Activated CD4-positive, CD25-positive, alpha-beta regulatory T cell treated with anti-CD3 and anti-CD28 coated beads, Interleukin-2, amount 50 U/mL, for 72 hours (primary cell): ENCODE measurements around the gene PIP5KL1.

ENCODE experiments used
- DNase-seq: peaks from one replicate; pipeline ENCODE4 v3.0.0; 2021

PIP5KL1 gene, protein sequence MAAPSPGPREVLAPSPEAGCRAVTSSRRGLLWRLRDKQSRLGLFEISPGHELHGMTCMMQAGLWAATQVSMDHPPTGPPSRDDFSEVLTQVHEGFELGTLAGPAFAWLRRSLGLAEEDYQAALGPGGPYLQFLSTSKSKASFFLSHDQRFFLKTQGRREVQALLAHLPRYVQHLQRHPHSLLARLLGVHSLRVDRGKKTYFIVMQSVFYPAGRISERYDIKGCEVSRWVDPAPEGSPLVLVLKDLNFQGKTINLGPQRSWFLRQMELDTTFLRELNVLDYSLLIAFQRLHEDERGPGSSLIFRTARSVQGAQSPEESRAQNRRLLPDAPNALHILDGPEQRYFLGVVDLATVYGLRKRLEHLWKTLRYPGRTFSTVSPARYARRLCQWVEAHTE

DNA sequence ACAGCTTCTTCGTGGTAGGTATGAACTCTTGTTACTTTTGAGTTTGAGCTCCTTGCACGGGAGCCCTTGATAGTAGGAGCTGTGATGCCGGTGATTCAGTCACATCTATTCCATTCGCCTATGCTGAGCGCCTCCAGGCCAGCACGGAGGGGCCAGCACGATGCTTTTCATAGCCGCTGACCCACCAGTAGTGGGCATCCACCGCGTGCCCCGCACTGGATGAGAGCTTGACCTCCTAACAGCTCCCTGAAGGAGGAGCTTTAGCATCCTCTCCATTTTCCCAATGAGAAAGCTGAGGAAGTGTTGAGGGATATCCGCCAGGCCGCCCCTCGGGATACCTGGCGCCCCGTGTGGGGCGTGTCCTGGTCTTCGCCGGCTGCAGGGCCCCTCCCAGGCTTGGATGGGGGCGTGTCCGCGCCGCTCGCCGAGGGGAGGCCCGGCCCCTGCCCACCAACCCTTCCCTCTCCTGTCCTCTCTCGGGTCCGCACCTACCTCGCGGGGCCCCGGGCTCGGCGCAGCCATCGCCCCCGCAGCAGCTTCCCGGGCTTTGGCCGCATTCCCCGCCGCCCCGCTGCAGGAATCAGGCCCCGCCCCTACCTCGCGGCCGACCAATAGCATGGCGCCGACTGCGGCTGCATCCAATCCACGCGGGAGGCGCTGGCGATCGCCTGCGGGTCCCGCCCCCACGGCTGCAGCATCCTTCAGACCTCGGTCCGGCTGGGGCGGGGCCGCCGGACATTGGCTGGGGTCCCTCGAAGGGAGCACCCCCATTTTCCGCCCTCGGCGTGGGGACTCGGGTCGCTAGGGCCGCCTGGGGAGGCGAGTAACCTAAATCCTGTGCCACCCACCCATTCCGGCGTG lies at the start of gene PIP5KL1:
Gene PIP5KL1 (minus strand): TSS at position 547 of the 861 bp plus-strand sequence. CDS start 25 bp downstream, at position 522.
- DNase-seq: peak; percentile 82

DNA sequence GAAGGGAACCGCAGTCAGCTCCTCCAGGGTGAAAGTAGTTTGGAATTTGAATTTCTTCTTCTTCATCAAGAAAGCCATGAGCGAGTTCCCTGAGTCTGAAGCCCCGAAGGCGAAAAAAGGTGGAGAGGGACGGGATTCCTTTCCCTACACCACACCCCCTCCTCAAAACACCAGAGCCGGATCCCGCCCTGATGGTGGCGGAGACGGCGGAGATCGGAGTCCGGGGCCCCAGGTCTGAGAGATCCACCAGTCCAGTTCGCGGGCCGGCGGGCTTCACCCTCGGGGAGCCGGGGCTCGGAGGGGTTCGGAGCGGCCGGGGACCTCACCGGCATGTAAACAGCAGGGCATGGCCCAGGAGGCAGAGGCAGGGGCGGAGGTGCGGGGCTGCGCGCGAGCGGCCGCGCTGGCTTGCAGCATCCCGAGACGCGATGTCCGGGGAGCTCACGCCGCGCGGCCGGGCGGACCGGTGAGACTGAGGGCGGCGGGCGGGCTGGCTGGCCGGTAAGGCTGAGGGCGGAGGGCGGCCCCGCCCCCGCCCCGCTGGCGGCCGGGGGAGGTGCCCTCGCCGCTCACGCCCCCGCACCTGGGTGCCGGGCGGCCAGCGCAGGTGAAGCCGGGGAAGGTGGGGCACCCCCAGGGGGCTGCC lies 49.6 kb upstream of the PIP5KL1 start:
- no peak for DNase-seq

DNA sequence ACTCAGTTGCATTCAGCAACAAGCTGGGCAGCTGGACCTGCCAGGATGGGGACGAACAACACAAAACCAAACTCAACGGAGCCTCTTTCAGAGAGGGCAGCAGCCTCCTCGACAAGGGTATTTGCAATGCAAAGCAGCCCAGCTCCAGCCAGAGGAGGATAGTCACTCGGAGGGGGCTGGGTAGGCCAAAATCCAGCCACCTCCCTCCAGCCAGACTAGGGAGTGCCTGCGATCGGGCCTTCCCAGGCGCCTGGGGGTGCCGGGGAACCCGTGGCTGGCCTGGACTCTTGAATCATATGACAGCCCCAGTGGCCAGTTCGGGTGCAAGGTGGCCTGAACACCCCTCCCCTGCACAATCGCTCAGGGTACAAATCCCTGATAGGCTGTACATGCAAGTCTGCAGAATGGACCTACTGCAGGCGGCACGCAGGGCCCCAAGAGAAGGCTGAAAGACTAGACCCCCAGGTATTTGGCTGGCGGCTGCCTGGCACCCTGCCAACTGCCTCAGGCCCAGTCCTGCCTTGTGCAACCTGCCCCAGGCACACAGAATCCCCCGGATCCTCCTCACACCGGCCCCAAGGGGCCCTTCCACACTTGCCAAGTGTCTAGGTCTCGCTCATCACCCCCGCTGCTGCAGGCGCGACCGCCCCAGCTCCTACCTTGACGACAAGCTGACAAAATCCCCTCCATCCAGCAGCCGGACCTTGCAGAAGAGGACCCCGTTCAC lies 48.9 kb upstream of the PIP5KL1 start:
- DNase-seq: peak; percentile 56

DNA sequence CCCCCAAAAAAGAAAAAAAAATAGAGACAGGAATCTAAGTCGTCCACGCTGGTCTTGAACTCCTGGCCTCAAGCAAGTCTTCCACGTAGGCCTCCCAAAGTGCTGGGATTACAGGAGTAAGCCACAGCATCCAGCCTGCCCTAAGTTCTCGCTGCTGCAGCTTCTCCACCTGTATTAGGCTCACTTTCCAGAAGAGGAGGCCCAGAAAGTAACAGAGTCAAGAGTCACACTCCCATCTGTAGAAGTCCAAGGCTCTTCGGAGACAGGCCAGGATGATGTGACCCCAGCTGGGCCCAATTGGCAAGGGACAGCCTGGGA lies 48.4 kb upstream of the PIP5KL1 start:
- DNase-seq: no peak

DNA sequence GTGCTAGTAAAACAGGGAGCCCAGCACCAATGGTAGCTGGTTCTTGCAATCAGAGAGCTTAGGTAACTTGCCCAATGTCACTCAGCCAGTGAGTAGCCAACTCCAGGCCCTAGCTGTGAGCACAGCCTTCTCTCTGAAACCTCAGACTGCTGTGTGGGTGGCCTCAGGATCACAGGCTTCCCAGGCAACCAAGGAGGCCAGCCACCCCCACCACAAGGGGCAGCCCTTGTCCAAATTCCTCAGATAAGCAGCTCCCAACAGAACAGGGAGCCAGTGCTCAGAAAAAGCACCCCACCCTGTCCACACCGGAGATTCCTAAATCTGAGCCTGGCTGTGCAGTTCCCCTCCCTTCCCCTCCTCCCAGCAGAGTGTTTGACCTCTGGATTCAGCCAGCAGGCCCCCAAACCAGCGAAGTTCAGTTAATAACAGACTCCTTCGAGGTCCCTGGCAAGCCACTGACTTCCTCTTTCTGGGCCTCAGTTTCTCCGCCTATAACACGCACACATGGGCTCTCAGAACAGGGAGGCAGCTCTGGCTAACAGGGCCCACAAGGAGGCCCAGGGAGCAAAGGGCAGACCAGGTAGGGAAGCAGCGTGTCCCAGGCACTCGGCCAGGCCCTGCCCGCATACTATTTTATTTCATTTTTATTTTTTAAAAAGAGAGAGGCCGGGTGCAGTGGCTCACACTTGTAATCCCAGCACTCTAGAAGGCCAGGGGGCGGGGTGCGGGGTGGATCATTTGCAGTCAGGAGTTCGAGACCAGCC lies 47.5 kb upstream of the PIP5KL1 start:
- DNase-seq: peak; percentile 30

DNA sequence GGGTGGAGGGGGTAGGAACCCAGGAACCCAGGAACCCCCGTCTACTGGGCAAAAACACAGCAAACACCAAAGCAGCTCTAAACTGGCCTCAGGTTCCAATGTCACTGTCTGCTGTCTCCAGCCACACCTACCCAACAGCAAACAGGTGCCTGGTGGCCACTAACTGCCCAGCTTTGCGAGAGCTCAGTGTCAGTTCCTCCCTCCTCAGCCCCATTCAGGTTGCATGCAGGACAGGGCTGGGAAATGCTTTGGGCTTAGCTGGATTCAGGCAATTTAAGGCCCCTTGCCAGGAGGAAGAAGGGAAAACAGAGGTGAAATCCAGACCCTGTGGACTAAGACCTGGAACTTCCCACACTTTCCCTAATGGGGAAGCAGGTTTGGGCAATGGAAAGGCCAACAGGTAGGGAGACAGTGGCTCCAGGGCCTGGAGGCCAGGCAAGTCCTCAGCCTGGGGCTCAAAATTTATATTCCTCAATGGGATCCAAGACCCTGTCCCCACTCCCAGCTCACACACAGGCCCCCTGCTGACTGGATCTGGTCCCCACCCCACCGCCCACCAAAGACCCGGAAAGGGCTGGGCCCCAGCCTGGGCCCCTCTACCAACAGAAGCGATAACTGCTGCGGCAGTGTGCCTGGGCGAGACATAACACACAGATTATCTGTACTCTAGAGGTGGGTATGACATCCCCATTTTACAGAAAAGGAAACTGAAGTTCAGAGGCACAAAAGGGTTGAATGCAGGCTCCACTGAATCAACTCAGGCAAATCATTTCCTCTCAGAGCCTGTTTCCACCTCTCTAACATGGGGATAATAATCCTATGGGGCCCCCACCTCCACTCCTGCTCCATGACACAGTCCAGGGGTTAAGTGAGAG lies 46.7 kb upstream of the PIP5KL1 start:
- DNase-seq: peak; percentile 32

DNA sequence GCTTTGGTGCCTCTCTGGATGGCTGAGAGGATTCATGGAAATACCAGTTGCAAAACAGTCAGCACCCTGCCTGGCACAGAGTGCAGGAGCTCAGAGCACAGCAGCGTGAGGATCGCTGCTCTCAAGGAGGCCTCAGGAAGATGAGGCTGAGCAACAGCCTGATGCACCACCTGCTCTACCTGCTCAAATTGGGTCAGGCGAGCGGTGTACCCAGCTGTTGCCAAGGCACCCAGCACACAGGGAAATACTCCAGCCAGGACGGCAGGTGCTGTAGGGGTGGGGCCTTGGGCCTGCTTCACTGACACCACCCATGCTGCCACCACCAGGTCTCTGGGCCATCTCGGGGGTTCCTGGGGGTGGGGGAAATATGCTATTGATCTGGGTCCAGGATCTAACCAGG lies 45.9 kb upstream of the PIP5KL1 start:
- DNase-seq: peak; percentile 29

DNA sequence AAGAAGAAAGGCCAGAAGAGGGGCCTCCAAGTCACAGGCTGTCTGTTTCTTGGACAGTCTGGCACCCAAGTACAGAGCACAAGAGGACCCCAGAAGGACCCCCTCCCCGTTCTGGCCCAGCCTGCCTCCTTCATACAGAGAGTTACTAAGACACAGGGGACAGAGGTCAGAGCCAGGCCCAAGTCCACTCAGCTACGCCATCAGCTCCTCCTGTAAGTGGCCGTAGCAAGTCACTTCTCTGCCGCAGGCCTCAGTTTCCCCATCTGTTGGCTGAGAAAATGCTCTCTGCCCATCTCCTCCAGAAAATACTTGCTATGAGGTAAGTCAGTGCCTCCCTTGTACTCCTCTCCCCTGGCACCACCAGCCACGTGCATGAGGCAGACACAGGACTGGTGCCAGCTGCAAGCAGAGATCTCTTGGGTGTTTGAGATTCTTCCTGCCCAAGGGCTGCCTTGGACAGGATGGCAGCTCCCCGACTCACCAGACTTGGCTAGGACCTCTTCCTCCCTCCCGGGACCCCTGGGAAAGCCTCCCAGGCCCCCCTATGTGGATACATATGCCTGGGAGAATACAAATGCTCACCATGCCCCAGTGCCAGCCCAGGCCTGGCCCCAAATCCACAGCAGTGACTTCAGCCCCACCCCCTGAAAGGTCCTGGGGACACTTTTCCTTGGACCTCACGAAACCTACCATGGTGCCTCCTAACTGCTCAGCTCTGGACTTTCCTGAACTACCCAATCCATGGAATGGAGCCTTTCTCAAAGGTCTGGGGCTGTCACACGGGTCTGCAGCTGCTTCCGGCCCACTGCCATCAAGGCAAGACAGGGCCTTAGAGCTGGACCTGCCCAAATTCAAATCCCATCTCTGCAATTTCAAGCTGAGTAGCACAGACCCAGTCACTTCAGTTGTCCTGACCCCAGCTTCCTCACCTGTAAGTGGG lies 45.1 kb upstream of the PIP5KL1 start:
- DNase-seq: peak; percentile 30

DNA sequence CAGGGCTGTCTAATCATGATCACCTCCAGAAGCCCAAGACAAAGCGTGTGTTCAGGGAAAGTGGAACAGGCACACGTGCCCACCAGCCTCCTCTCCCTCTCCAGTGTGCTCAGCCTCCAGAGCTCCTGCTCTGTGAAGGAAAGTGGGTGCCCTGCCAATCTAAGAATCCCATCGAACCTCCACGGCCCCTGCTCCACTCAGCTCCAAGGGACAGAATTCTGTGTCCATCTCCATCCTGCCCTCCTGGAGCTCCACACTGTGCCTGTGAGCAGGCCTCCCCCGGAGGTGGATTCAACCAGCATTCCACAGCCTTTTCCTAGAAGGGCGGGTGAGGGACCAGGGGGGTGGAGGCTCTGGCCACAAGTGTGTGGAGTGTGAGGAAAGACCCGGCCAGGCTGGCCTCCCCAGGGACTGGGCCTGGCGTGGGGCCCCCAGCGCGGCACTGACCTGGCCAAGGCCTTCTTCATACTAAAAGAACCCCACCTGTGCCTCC lies 44.2 kb upstream of the PIP5KL1 start:
- DNase-seq: no peak

DNA sequence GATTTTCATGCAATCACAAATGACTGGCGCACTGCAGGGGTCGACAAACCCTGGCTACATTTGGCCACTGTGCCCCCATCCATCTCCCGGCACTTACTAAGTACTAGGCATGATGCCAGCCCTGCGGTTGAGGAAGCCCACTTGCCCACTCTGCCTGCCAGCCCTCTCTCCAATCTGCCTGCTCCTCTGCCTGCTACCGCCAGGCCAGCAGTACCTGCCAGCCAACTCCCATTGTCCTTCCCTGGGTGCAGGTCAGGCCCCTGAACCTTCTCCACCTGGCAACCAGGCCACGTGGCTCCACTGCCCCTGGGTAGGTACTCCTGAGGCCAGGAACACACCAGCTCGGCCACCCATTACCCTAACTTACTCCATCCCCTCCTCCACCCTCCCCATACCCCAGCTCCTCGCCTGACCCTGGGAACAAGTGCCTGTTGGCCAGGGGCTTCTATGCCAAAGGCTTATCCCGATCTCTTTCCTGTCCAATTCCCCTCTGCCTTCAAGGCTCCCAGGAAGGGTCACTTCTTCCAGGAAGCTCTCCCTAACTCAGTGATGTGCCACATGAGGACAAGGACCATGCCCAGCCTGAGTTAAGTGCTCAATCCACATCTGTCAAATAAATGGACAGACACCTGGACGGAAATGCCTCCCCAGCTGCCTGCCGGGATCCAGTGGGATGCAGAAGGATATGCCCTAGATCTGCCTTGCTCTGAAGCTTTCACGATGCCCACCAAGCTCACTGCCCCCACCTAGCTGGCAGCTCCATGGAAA lies 43.6 kb upstream of the PIP5KL1 start:
- DNase-seq: peak; percentile 29

DNA sequence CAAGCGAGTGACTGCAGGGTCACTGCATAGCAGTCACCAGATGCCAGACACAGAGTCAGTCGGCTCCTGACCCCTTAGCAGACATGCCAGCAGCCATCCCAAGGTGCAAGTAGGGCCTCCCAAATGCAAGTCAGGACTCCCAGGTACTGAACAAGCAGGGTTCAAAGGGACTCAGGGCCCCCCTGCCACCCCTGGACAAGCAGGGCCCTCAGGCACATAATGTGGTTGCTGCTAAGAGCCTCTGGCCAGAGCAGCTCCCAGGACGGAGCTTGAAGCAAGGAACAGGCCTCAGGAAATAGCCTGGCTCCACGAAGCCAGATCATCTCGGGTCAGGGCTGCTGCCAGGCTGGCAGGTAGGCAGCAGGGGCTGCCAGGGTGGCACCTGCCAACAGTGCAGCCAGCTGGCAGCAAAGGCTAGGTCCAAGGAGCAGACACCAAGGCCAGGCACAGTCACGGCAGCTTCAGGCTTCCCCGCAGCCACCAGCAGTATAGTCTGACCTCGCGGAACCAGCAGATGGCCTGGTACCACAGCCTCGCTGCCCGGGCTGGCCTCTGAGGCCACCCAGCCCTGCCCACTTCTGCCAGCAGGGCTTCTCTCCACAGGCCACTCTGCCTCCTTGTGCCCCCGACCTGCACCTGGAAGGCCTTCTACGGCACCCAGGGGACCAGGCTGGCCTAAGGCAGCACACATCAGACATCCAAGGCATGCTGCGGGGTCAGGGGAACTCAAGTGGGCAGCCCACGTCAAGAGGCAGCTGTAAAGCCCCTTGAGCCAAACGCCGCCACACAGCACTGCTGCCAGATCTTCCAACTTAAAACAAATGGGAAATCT lies 42.8 kb upstream of the PIP5KL1 start:
- DNase-seq: peak; percentile 30

DNA sequence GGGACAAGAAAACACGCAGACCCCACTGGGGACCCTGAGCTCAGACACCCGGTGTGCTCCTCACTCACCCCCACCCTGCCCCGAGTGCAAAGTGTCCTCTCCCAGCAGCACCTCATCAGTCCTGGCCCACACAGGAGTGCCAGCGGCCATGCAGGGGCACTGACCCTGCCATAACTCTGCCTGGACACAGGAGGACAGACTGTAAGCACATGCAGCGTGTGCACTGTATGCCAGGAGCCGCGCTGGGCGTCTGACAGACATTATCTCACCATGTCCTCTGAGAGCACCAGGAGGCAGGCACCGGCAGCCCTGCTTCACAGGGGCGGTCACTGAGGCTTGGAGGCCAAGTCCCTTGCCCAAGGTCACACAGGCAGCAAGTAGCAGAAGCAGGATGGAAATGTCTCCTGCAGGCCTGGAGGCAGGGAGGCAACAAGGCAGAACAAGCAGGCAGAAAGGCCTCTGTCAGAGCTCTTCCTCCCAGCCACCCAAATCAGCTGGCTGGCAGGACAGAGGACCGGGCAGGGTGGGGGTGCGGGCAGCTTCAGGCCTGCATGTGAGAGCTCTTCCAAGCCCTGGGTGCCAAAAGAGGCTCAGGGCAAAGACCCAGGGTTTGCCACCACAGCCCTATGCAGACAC lies 41.8 kb upstream of the PIP5KL1 start:
- no peak for DNase-seq

DNA sequence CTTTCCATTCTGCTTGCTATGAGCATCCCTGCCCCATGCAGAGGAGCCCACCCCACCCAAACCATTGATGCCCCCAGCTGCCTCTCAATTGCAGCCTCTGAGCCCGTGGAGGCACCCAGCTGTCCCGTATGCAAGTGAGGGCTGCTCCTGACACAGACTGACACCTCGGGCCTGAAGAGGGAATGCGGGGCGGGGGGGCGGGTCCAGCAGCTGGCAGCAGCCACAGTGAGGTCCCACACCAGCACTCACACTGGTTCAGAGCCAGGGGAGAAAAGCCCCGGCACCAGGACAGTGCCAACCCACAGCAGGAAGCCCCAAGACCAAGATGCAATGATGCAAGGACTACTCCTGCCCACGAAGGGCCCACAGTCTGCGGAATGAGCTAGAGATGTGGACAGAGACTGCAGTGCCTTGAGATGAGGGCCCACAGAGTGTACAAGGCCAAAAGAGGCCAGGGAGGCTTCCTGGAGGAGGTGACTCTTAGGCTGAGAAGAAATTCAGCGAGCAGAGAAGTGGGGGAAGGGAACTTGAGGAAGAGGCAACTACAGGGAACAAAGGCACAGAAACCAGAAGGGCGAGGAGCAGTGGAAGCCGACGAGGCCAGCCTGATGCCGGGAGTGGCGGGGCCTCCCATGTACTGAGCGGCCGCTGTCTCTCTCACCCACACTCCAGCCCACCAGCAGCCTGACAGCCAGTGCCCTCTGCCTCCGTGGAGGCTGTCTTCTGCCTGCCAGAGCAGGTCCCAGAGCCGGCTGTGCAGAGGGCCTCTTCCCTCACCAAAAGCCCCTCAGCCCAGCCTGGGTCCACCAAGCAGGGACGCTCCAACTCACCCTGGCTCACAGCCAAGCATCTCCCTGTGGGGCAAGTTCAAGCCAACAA lies 41.0 kb upstream of the PIP5KL1 start:
- DNase-seq: peak; percentile 44

DNA sequence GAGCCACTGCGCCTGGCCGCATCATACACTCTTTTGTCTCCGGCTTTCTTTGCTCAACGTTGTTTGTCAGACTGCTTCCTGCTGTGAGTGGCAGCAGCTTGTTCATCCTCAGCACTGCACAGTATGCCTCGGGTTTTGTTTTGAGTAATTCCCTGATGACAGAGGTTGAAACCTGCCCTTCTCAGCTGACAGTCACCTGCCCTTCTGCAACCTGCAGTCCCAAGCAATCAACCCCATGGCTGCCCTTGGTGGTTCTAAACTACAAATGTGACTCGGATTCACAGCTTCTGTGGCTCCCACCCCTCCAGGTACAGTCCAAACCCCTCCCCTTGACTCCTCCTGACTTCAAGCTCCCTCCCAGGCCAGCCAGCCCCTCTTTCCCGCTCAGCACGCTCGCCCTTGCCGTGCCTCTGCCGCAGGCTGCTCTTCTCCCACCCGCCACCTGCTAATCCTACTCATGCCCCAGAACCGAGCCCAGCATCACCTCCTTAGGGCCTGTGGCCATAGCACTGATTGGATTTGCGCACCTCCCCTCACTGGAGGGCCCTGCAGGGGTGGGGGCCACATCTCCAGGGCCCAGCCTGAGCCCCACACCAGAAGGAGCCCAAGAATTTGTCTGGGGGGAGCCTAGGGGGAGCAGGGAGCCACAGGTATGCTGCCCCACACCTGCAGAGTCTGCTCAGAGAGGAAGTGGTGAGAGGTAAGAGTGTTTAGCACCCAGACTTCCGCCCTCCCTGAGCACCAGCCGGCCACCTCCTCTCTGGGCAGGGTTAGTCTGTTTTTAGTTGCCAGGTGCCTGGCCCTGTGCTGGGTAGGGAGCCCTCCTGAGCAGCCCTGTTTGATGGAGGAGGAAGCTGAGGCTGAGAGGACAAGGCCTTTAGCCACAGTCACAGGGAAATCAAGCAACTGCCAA lies 40.1 kb upstream of the PIP5KL1 start:
- DNase-seq: peak; percentile 63

DNA sequence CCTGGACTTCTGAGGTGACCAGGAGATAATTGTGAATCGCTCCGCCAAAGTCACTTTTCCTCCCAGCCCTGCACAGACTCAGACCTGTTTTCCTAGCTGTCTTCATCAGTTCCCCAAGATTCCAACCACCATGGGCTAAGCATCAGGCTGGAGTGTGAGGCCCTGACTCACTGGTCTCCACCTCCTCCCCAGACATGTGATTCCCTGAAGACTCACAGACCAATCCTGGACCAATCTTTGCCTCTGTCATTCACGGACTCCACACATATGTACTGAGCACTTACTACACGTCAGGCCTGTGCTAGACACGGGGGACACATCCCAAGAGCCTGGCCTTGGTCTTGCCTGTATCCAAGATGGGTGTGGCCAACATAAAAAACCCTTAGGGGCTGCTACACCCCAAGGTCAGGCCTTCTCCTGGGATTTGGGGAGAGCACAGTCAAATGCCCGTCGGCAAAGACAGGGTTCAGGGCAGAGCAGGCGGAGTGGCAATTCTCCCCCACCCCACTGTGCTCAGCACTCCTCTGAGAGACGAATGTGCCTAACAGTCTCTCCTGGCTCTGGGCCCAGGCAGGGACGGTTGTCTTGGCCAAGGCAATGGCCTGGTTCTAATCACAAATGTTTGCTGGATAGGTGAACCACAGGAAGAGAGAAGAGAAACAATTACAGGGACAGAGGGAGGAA lies 38.3 kb upstream of the PIP5KL1 start:
- no peak for DNase-seq
